Measurements from ENCODE around the gene YES1. TPM values are rescaled to one million over a fixed set of nuclear protein-coding genes. Genes with fewer than 3 reads are reported as not detected.

Gene YES1
- total and polyA plus RNA-seq, 2 of the 8 experiments (the other 6 are each of a cell fraction or from before 2014, with no cell fraction given), result 14.8 to 94.3 TPM

- POLR2A ChIA-PET (ENCODE audit: partially characterized antibody), result interaction anchor here (0.5 kb wide), 1 partner anchor 55 kb away, joined by 3 read pairs; no protein-coding TSS in a partner anchor
- no peak overlapping the region for H4K8ac ChIP-seq (ENCODE audit: extremely low read depth, insufficient read depth, low read length)
- no peak overlapping the region for H3K27ac ChIP-seq (ENCODE audit: low read depth, low read length)
- H3K79me1 ChIP-seq (ENCODE audit: low read depth, low read length), result no peaks in the 10 kb centered on the region
- no peaks in the 10 kb centered on the region for H3K79me2 ChIP-seq (ENCODE audit: control insufficient read depth in 1 of 2, insufficient read depth in 2 of 2, low read length in 2 of 2)
- no peaks in the 10 kb centered on the region for H3K36me3 ChIP-seq (ENCODE audit: control insufficient read depth in 2 of 4, insufficient read depth in 4 of 4, low read length in 3 of 4)
- no peak for DNase-seq (ENCODE audit: low read depth in 1 of 2, low spot score in 2 of 2)
- H2BK12ac ChIP-seq (ENCODE audit: low read depth, low read length), result no peak overlapping the region
- H3K9me3 ChIP-seq (ENCODE audit: insufficient read depth in 2 of 2, low read depth in 1 of 2, low read length in 1 of 2), result no peaks in the 10 kb centered on the region
- no peak overlapping the region for H3K4me2 ChIP-seq (ENCODE audit: insufficient read depth in 1 of 2, low read depth in 2 of 2, low read length in 2 of 2)
- H2BK15ac ChIP-seq (ENCODE audit: low read length), result no peak overlapping the region
- H3K4ac ChIP-seq (replicated peaks; ENCODE audit: insufficient read length, low read depth, low read length), result no peak overlapping the region
- no peak overlapping the region for H3K23ac ChIP-seq (ENCODE audit: insufficient read length)
- no peak overlapping the region for H2AK5ac ChIP-seq (ENCODE audit: low read depth, low read length)
- FAIRE-seq, result no peak
- no peak overlapping the region for H4K5ac ChIP-seq (ENCODE audit: insufficient read length, low read depth, low read length)
- H2BK20ac ChIP-seq (ENCODE audit: low read length), result no peak overlapping the region
- WGBS, 2 experiments (ENCODE audit: extremely low coverage in 1 of 2, insufficient coverage in 1 of 2, insufficient read length in 1 of 2, insufficient replicate concordance in 2 of 2, low coverage in 1 of 2, low lambda C conversion rate in 2 of 2, missing lambda C conversion rate in 1 of 2), result 89% methylated on average over 5 of the region's 5 CpGs; no CpG with 5 or more reads in 1 of the 2 experiments
- no peak overlapping the region for H3K9ac ChIP-seq (replicated peaks in 1 of 4; ENCODE audit: extremely low read depth in 1 of 4, low read depth in 3 of 4, low read length in 3 of 4)
- H3K4me1 ChIP-seq (replicated peaks in 1 of 4; ENCODE audit: control insufficient read depth in 3 of 4, insufficient read depth in 4 of 4, low read length in 3 of 4), result no peaks in the 10 kb centered on the region; a peak in 1 of 7 replicates
- no peak overlapping the region for H3K56ac ChIP-seq (replicated peaks; ENCODE audit: insufficient read length, low read depth, low read length)
- no peak overlapping the region for H3K18ac ChIP-seq (ENCODE audit: extremely low read depth, low read length)
- H4K91ac ChIP-seq (replicated peaks; ENCODE audit: insufficient read length, low read length), result no peak overlapping the region
- no peaks in the 10 kb centered on the region for H3K27me3 ChIP-seq (replicated peaks in 1 of 4; ENCODE audit: control insufficient read depth in 3 of 4, extremely low read depth in 1 of 4, insufficient read depth in 3 of 4, low read length in 3 of 4)
- H3K23me2 ChIP-seq (ENCODE audit: low read depth, low read length), result no peaks in the 10 kb centered on the region
- H3K4me3 ChIP-seq (ENCODE audit: extremely low read depth in 1 of 4, insufficient read depth in 2 of 4, low read depth in 3 of 4, low read length in 4 of 4), result no peak overlapping the region
- CTCF ChIA-PET (ENCODE audit: partially characterized antibody), result interaction anchor here (1.6 to 3.2 kb wide), 2 partner anchors 11 to 13 kb away, joined by 7 to 13 read pairs; no protein-coding TSS in a partner anchor
- no peak overlapping the region for H3K14ac ChIP-seq (ENCODE audit: insufficient read length)
- H2BK120ac ChIP-seq (replicated peaks; ENCODE audit: low read depth, low read length), result no peak overlapping the region
- no peaks in the 10 kb centered on the region for H4K20me1 ChIP-seq (replicated peaks in 1 of 2; ENCODE audit: control insufficient read depth in 1 of 2, insufficient read depth in 2 of 2, low read length in 2 of 2)
- H2BK5ac ChIP-seq (ENCODE audit: low read depth, low read length), result no peak overlapping the region
- no peak overlapping the region for H2AFZ ChIP-seq (ENCODE audit: low read length)
- no peak for TF ChIP-seq HDAC6 (IDR thresholded peaks at IDR 0.05; ENCODE audit: low read depth, low read length)
- no peak for TF ChIP-seq MAFK (IDR thresholded peaks at IDR 0.05; ENCODE audit: low read depth, low read length)
- TF ChIP-seq BRCA1 (IDR thresholded peaks at IDR 0.05; ENCODE audit: low read depth, low read length), result no peak
- TF ChIP-seq EZH2 (IDR thresholded peaks at IDR 0.05; ENCODE audit: low read depth, low read length, severe bottlenecking), result no peak
Measured at GRCh38 chr18:853471-853870, 41.4 kb upstream of the YES1 start.
